Tongue (tissue), 2 donors: ENCODE results near the gene CAD. TPM values are rescaled to one million over a fixed set of nuclear protein-coding genes. Genes with fewer than 3 reads are reported as not detected.
"Not testable (repeated sequence)": the region's sequence is repeated elsewhere in the genome, so short reads cannot be mapped to it uniquely, and the experiment has no call there.

Experiments used
- DNase-seq: peaks from one replicate; pipeline ENCODE4 v3.0.0-alpha.2; 2015
- total RNA-seq: library from RNA; depleted of rRNA; stranded (reverse); fragments of >200 nt; gene quantifications from one replicate; pipeline ENCODE4 v1.2.3, GENCODE V29; 2014

The CAD gene
- total RNA-seq: 33.7 TPM

DNA sequence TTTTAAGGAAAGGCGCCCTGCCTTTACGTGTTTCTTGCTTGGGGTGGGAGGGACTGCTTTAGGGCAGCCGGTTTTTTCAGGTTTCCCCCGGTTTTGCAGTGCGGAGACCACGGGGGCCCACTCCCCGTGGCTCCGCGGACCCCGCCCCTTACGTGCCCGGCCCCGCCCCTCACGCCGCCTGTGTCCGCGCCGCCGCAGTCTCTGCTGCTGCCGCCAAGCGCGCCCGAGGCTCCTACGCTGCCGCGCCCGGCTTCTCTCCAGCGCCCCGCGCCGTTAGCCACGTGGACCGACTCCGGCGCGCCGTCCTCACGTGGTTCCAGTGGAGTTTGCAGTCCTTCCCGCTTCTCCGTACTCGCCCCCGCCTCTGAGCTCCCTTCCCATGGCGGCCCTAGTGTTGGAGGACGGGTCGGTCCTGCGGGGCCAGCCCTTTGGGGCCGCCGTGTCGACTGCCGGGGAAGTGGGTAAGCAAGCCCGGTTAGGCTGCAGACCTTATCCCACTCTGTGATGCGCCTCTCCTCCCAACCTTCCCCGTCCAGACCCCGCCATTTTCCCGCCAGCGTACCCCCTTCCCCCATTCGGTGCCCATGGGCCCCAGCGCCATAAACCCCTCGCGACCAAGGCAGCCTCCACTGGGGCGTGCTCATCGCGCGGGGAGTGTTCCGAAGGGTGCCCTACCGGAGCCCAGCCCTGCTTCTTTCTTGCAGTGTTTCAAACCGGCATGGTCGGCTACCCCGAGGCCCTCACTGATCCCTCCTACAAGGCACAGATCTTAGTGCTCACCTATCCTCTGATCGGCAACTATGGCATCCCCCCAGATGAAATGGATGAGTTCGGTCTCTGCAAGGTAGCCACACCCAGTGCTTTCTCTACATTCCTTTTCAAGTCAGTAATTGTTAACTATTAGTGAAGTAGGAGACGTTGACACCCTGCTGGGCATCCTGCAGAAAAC lies at the start of gene CAD:
Gene CAD (plus strand): TSS at position 197 of the 949 bp plus-strand sequence. CDS start 183 bp downstream, at position 380.
- DNase-seq: peak; percentile 92

DNA sequence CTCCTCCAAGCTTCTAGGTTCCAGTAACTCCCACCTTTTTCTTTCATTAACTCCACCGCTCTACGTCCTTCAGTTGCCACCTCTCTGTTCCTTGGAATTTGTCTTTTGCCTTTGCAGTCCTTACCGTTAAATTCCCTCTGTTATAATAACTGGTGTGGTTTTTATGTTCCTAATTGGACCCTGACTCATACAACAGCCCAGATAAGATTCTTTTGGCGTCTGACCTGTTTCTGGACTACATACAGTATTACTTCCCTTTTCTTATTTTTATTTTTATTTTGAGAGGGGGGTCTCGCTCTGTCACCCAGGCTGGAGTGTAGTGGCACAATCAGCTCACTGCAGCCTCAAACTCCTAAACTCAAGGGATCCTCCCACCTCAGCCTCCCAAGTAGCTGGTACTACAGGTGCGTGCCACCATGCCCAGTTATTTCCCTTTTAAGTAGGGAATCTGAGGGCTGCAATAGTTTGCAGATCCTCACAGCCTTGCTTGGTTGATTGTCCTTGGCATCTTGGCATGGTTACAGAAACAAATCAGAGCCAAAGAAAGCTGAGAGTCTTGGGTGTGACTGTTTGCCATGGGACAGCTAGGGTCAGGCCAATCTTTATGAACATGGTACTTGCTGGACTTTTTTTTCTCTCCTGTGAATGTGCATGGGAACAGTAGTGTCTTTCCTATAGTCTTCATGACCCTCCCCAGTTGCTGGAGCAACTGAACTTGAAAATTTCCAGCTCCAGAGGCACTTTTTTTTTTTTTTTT lies 46.4 kb upstream of the CAD start:
- DNase-seq: no peak

DNA sequence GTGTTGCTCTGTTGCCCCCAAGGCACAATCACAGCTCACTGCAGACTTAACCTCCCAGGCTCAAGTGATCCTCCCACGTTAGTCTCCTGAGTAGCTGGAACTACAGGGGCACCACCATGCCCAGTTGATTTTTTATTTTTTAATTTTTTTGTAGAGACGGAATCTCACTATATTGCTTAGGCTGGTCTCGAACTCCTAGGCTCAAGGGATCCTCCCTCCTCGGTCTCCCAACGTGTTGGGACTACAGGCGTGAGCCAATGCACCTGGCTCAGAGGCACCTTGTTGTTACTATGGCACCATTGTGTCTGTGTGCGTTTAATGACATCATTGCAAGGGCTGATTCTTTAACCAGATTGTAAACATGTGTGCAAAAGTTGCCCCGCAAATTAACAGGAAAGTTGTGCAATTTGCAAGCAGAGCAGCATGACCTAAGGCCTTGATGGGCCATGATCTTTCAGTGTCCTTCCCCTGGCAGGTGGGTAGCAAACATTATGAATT lies 45.8 kb upstream of the CAD start:
- no peak for DNase-seq

DNA sequence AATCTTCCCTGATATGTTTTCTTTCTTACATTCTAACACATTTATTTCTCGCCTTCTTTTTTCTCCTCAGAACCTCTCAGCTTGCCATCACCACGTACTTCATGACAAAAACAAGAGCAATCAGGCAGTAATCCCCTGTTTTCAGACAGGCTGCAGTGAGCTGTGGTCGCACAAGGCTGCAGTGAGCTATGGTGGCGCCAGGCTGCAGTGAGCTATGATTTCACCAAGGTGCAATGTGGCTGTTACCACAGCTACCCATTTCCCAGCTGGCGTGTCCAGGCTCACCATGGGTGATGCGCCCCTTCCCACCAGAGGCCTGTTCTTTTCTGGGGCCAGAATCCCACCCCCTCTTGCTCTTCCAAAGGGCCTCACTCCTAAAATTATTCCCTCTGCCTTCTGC lies 42.5 kb upstream of the CAD start:
- DNase-seq: no peak

DNA sequence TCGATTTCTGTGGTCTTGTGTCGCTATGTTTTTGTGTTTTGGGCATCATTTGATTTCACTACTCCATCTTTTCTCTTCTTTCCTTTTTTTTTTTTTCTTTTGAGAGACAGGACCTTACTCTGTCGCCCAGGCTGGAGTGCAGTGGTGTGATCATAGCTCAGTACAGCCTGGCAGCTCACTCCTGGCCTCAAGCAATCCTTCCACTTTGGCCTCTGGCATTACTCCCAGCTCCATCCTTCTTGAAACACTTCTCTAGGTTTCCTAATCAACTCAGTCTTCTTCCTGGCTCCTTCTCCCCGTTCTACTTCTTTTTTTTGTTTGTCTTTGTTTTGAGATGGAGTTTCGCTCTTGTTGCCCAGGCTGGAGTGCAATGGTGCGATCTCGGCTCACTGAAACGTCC lies 41.8 kb upstream of the CAD start:
- DNase-seq: no peak

DNA sequence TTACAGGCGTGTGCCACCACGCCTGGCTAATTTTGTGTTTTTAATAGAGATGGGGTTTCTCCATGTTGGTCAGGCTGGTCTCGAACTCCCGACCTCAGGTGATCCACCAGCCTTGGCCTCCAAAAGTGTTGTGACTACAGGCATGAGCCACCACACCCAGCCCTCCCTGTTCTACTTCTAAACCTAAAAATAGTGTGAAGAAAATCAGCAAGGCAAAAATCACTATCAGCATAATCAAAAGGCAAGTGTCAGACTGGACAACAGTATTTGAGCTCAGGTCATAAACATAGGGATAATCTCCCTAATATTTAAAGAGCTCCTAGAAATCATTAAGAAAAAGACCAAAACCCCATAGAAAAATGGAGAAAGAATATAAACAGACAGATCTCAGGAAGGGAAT lies 41.4 kb upstream of the CAD start:
- DNase-seq: not testable (repeated sequence)

DNA sequence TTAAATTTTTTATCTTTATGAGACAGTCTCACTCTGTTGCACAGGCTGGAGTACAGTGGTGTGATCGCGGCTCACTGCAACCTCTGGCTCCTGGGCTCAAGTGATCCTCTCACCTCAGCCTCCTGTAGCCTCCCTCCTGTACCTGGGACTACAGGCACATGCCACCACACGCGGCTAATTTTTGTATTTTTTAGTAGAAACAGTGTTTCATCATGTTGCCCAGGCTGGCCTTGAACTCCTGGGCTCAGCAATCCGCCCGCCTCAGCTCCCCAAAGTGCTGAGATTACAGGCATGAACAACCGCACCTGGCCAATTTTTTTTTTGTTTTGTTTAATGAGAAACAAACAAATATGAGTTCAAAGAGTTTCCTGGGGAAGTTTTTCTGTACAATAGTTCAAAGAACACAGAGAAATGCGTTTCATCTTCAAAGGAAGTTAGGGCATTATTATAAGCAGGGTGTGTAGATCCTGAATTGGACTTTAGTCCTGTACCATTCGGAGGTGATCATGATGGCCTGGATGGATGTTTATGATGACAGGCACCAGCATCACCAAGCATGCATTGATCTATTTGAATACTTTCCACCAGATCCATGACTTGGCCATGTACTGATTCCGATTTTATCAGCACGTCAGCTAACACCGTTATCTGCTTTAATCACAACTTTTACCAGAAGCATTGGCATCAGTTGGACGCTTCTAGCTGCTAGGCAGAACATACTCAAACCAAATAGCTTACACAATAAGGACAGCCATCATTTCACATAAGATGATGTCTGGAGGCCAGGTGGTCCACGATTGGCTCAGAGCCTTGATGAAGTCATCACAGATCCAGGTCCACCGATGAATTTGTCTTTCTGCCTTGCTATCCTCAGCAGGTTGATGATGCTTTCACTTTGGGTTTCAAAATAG lies 39.5 kb upstream of the CAD start:
- no peak for DNase-seq

DNA sequence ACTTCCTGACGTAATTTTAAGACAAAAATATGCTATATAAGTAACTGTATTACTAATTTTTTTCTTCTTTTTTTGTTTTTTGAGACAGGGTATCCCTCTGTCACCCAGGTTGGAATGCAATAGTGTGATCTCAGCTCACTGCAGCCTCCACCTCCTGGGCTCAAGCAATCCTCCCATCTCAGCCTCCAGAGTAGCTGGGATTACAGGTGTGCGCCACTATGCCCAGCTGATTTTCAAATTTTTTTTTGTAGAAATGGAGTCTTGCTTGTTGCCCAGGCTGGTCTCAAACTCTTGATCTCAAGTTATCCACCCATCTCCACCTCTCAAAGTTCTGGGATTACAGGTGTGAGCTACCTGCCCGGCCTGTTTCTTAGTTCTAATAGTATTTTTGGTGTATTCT lies 38.7 kb upstream of the CAD start:
- no peak for DNase-seq

DNA sequence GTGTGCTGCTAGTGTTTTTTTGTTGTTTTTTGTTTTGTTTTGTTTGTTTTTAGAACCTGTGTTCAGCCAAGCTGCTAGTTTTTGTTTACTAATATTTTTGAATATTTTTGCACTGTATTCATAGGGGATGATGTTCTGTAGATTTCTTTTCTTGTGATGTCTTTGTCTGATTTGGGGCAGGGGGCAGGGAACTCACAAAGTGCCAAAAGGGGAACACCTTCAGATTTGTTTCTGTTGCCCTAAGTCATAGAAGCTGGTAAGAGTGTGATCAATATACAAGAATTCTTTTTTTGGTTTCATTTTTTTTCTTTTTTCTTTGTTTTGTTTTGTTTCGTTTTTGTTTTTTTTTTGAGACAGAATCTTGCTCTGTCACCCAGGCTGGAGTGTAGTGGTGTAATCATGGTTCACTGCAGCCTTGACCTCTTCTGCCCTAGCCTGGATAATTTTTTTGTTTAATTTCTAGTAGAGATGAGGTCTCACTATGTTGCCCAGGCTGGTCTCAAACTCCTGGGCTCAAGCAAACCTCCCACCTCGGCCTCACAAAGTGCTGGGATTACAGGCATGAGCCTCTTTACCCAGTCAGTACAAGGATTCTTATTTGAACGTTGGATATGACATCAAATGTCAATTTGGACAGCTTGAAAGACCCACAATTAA lies 37.7 kb upstream of the CAD start:
- no peak for DNase-seq

DNA sequence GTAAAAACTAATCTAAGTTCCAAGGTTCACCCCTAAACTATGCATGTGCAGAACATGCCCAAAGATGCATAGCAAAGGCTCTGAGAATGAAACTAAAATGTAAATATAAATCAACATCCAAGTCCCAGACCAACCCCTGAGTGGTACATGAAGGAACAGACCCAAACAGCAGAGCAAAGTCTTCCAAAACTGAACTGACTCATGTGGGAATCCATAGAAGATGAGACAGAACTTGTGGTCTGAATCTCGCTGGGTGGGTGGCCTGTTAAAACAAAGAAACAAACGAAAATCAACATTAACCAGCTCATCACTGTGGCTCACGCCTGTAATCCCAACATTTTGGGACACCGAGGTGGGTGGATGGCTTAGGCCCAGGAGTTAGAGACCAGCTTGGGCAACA lies 34.8 kb upstream of the CAD start:
- DNase-seq: no peak

DNA sequence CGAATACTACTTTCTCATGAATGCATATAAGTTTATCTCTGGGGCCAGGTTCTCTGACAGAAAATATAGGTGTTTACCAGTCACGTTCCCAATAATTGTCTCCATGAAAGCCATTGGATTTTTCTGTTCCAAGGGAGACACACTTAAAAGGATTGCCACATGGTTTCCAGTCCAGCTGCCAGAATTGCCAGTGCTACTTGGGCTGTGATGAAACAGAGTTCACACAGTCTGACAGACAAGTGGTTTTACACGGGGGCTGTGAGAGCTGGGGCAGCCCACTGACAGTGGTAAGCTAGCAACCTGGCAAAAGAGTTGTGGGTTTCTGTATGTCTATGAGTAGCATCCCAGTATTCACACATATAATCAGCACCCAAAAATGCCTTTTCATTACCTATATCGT lies 33.1 kb upstream of the CAD start:
- no peak for DNase-seq

DNA sequence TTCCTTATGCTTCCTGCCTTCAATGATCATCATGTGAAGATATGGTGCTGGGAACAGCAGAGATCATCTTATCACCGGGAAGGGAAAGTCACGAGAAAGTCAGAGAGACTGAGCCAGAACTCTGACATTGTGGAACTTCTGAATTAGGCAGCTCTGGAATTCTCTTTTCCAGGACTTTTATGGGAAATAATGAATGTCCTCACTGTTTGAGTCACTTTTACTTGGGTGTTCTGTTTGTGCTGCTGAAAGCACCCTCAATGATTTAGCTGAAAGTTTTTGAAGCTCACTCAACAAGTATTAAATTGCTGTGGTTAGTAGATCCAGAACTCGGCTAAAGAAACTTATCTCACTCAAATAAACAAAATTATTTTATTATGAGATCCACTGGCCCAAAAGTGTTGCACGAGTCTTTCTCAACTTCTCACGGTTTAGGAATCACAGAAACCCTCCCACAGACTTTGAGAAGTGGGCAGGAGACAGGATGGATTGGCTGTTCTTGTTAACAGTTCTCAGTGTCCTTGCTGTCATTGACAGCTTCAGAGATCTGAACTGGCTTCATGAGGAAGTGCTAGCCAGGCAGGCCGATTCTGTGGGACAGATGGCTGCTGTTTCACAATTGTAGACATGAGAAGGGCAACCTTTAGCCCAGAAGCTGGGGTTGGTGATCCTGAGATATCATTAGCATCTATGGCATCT lies 31.7 kb upstream of the CAD start:
- no peak for DNase-seq

DNA sequence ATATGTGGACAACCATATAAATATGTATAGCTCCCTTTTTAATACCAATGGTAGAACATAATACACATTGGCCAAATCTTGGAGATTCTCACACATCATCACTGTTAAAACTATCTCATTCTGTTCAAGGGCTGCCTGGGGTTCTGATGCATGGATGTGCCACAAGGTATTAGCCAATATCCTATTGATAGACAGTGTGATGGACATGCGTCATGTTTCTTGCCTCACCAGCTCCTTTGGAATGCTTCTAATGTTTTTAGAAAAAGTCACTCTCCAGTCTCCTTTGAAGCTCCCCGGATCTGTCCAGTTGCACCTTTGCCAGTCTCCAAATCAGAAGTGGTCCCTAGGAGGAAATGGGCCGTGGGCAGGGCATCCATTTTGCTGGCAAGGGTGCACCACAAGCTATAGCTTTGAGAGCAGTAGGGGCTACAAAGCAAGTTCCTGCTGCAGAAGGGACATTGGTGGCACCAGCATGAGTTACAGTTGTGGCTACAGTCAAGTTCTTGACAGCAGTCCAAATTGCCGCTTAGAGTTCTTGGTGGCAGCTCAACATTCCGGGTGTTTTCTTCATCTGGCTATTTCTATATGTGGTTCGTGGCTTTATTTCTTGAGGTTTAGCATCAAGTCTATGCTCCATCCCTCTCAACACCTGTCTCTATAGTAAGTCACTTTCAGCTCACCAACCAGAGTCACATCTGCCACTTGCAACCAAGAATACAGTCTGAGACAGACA lies 30.4 kb upstream of the CAD start:
- no peak for DNase-seq

DNA sequence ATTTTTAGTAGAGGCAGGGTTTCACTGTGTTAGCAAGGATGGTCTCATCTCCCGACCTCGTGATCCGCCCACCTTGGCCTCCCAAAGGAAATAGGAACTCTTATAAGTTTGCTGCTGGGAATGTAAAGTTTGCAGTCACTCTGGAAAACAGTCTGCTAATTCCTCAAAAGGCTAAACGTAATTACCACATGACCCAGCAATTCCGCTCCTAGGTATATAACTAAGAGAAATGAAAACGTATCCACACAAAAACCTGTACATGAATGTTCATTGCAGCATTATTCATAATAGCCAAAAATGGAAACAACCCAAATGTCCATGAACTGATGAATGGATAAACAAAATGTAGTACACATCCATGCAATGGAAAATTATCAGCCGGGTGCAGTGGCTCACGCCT lies 27.2 kb upstream of the CAD start:
- no peak for DNase-seq

DNA sequence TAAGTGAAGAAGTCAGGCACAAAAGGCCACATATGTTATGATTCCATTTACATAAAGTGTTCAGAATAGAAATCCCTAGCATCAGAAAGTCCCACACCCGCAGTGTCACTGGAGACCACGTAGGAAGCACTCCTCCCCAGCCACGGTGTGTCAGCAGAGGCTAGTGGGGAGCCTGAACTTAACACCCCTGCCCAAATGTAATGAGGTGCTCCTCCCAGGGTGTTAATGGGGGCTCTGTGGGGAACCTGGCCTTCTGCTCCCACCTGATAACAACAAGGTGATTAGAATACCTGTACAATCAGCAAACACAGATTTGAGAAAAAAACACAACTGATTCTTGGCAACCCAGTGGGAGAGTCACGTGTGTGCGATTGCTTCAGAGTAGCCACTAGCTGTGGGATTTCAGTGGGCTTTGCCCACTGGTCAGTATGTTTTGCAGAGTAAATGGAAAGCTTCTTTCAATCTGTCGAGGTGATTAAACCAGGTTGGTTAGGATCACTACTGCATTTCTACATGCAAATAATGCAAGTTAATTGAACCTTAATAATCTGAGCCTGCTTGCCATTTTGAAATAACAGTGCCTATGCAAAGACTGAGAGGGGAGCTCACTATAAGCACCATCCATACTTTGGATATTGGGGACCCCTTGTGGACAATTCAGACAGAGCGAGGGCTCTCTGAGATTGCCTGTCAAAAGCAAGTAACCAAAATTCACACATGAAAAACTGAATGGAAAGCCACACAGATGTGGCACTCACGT lies 25.9 kb upstream of the CAD start:
- DNase-seq: peak; percentile 72

DNA sequence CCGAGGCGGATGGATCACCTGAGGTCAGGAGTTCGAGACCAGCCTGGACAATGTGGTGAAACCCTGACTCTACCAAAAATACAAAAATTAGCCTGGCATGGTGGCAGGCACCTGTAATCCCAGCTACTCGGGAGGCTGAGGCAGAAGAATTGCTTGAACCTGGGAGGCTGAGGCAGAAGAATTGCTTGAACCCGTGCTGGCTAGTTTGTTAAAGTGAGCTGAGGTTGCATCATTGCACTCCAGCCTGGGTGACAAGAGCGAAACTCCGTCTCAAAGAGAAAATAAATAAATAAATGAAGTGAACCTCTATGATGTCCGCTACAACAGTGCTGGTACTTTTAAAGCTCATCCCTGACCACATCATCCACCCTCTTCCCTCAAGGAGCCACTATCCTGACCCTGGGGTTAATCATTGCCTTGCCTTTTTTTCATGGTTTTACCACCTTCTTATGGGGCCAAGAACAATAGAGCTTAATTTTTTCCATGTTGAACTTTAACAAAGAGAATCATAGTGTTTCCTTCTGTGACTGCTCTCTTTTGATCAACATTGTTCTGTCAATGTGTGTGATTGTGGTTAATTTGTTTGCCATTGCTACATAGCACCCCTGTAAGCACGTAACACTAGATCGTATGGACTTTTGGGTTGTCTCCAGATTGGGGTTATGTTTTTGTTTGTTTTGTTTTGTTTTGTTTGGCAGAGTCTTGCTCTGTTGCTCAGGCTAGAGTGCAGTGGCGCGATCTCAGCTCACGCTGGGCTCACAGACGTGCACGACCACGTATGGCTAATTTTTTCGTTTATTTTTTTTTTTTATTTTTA lies 22.4 kb upstream of the CAD start:
- no peak for DNase-seq

DNA sequence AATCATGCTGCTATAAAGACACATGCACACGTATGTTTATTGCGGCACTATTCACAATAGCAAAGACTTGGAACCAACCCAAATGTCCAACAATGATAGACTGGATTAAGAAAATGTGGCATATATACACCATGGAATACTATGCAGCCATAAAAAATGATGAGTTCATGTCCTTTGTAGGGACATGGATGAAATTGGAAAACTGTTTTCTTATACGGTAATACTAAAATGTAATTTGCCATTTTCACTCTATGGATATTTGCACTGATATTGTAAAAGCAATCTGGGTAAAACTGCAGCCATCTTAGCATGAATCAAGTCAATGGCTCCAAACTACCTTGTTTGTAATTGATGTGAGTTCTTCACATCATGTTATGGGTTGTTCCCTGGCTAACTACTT lies 21.4 kb upstream of the CAD start:
- DNase-seq: not testable (repeated sequence)

DNA sequence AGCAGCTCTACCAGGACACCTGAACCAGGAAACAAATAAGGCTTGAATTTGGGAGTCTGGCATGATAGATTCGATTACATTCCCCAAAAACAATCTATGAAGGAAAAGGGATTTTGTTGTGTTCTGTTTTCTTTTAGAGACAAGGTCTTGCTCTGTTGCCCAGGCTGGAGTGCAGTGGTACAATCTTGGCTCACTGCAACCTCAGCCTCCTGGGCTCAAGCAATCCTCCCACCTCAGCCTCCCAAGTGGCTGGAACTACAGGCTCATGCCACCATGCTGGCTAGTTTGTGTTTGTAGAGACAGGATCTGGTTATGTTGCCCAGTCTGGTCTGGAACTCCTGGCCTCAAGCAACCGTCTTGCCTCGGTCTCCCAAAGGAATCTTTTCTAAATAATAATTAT lies 19.1 kb upstream of the CAD start:
- DNase-seq: not testable (repeated sequence)

DNA sequence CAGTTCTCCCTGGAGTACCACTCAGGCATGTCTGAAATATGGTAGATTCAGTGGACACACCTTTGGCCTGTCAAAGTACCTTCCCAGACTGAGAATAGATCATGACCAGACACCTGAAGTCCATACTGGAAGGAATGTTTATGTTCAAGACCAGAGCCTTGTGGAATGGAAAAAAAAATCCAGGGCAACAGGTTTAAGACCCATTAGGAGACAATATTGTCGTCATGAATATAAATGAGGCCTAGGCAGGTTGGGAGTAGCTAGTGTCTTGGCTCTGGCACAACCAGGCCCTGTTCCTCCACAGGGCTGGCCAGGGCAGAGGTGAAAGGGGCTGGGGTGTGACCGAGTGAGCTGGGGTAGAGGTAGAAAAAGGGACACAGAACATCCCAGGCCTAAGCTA lies 18.5 kb upstream of the CAD start:
- DNase-seq: no peak
